ENCODE data around the gene PPP1R12C. TPM values are rescaled to one million over a fixed set of nuclear protein-coding genes. Genes with fewer than 3 reads are reported as not detected.

The PPP1R12C gene
- total and polyA plus RNA-seq, 10 of the 15 experiments (the other 5 are each of a cell fraction or from before 2014, with no cell fraction given), result 1.4 to 84.7 (median 20.5) TPM

- no peak for TF ChIP-seq E2F8 (IDR thresholded peaks at IDR 0.05; ENCODE audit: low read depth, partially characterized antibody)
- peak; percentile 97 for TF ChIP-seq ZNF217 (IDR thresholded peaks at IDR 0.05)
- no peak; the same call in 1 of the 2 replicates for TF ChIP-seq NFYA (IDR thresholded peaks at IDR 0.05; ENCODE audit: borderline replicate concordance, low read depth, low read length)
- TF ChIP-seq BHLHE40 (IDR thresholded peaks at IDR 0.05; ENCODE audit: borderline replicate concordance in 1 of 2, low read depth in 2 of 2, low read length in 1 of 2), result peak in 1 of 2 experiments; percentile 11; a peak in 1 of 4 replicates
- peak; percentile 83 for TF ChIP-seq CREB1 (IDR thresholded peaks at IDR 0.05; ENCODE audit: low read depth)
- no peak for TF ChIP-seq ZSCAN29 (IDR thresholded peaks at IDR 0.05)
- TF ChIP-seq SIN3A (IDR thresholded peaks at IDR 0.05; ENCODE audit: low read depth, low read length), result peak; percentile 34; the same call in 1 of the 2 replicates
- no peak for TF ChIP-seq TCF7 (IDR thresholded peaks at IDR 0.05; ENCODE audit: borderline replicate concordance)
- peak; percentile 47; the same call in 1 of the 2 replicates for TF ChIP-seq POLR2AphosphoS5 (IDR thresholded peaks at IDR 0.05; ENCODE audit: low read length)
- no peak for TF ChIP-seq ZNF687 (IDR thresholded peaks at IDR 0.05)
- peak; percentile 55; the same call in 1 of the 2 replicates for TF ChIP-seq SMARCA5 (IDR thresholded peaks at IDR 0.05)
- TF ChIP-seq IKZF1 (conservative IDR thresholded peaks at IDR 0.05), result 0 out of 2 replicates have a peak, but pooled peaks have one; percentile 22
- peak; percentile 72 for TF ChIP-seq POLR2A (IDR thresholded peaks at IDR 0.05; ENCODE audit: low read depth, low read length)
- TF ChIP-seq CREM (IDR thresholded peaks at IDR 0.05; ENCODE audit: low read depth), result peak; percentile 76
- no peak for TF ChIP-seq SREBF2 (IDR thresholded peaks at IDR 0.05; ENCODE audit: low read length)
- TF ChIP-seq POU2F2 (IDR thresholded peaks at IDR 0.05; ENCODE audit: borderline replicate concordance, low read depth, low read length), result 0 out of 3 replicates have a peak, but pooled peaks have one; percentile 6
- TF ChIP-seq NKRF (conservative IDR thresholded peaks at IDR 0.05), result peak; percentile 49; the same call in 1 of the 2 replicates
- TF ChIP-seq NR2F1 (conservative IDR thresholded peaks at IDR 0.05), result peak; percentile 47; the same call in 1 of the 2 replicates
- peak; percentile 12; the same call in 1 of the 2 replicates for TF ChIP-seq RUNX3 (IDR thresholded peaks at IDR 0.05; ENCODE audit: low read length)
- peak; percentile 54 for TF ChIP-seq NRF1 (conservative IDR thresholded peaks at IDR 0.05; ENCODE audit: low read depth, low read length)
- peak; percentile 84 for TF ChIP-seq NFYB (IDR thresholded peaks at IDR 0.05; ENCODE audit: insufficient read depth, low read depth, low read length)
Observed at GRCh38 chr19:55062735-55063491, 54.5 kb downstream of the PPP1R12C start, which contains the start of gene RDH13 (continued).
